ENCODE data around the gene SLC25A53. TPM values are rescaled to one million over a fixed set of nuclear protein-coding genes. Genes with fewer than 3 reads are reported as not detected.

SLC25A53 gene, protein sequence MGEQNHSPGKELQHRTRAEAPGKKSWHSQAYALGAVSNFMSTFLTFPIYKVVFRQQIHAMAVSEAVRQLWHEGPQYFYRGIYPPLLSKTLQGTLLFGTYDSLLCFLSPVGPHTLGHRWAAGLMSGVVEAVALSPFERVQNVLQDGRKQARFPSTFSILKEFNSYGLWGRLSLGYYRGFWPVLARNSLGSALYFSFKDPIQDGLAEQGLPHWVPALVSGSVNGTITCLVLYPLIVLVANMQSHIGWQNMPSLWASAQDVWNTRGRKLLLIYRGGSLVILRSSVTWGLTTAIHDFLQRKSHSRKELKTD
- total RNA-seq (2014; rRNA removed; shearing (Covaris generic)), result 4.9 and 11.0 TPM in 2 replicates

- DNase-seq (ENCODE audit: low read depth), result peak; percentile 82
Observed at GRCh38 chrX:104156630-104157529, at the start of gene SLC25A53. Gene SLC25A53 (minus strand): TSS chrX:104157009. CDS start chrX:104105257, 51,752 bp downstream.

GRCh38 chrX:104205548-104205947 is 48.7 kb upstream of the SLC25A53 start:
- no peak for DNase-seq (ENCODE audit: low read depth)

GRCh38 chrX:104195489-104196084 is 38.8 kb upstream of the SLC25A53 start:
- DNase-seq (ENCODE audit: low read depth), result peak; percentile 46

- DNase-seq (ENCODE audit: low read depth), result no peak
Observed at GRCh38 chrX:104195013-104195412, 38.2 kb upstream of the SLC25A53 start.

GRCh38 chrX:104193485-104193884 is 36.7 kb upstream of the SLC25A53 start:
- no peak for DNase-seq (ENCODE audit: low read depth)

DNA sequence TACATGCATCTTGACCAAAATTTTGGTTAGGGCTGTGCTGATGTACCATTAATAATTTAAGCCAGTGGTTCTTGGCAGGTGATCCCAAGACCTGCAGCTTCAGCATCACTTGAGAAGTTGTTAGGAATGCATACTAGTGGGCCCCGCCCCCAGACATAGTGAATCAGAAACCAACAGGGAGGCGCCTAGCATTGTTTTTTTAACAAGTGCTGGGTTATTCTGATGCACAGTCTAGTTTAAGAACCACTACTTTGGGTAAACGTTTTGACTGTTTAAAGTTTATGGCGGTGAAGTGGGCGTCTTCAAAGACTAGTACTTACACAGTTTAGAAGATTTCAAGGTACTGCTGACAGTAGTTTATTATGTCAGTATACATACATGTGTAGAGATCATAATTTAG is 33.0 kb upstream of the SLC25A53 start:
- DNase-seq (ENCODE audit: low read depth), result no peak

GRCh38 chrX:104187931-104188330 is 31.1 kb upstream of the SLC25A53 start:
- DNase-seq (ENCODE audit: low read depth), result no peak

GRCh38 chrX:104183685-104184084 is 26.9 kb upstream of the SLC25A53 start:
- DNase-seq (ENCODE audit: low read depth), result no peak

- DNase-seq (ENCODE audit: low read depth), result no peak
Observed at GRCh38 chrX:104173841-104174240, 17.0 kb upstream of the SLC25A53 start.

- no peak for DNase-seq (ENCODE audit: low read depth)
Observed at GRCh38 chrX:104172788-104173187, 16.0 kb upstream of the SLC25A53 start.

GRCh38 chrX:104172121-104172520 is 15.3 kb upstream of the SLC25A53 start:
- DNase-seq (ENCODE audit: low read depth), result no peak

DNA sequence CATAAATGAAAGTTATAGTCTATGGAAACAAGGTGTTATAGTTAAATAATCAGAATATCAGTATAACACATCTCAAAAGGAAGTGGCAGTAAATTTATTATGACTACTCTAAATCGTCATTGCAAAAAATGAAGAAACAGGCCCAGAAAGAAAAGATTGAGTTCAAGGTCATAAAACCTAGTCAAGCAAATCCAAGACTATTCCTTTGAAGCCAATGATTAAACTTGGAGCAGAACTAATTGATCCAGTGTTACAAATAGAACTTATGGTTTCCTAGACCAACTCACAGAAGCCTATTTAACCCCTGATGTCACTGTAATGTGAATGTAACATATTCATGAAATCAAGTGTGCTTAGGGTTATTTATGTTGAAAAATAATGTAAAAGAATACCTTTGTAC is 11.3 kb upstream of the SLC25A53 start:
- DNase-seq (ENCODE audit: low read depth), result no peak

- DNase-seq (ENCODE audit: low read depth), result peak; percentile 3
Observed at GRCh38 chrX:104166735-104167436, 10.1 kb upstream of the SLC25A53 start.

DNA sequence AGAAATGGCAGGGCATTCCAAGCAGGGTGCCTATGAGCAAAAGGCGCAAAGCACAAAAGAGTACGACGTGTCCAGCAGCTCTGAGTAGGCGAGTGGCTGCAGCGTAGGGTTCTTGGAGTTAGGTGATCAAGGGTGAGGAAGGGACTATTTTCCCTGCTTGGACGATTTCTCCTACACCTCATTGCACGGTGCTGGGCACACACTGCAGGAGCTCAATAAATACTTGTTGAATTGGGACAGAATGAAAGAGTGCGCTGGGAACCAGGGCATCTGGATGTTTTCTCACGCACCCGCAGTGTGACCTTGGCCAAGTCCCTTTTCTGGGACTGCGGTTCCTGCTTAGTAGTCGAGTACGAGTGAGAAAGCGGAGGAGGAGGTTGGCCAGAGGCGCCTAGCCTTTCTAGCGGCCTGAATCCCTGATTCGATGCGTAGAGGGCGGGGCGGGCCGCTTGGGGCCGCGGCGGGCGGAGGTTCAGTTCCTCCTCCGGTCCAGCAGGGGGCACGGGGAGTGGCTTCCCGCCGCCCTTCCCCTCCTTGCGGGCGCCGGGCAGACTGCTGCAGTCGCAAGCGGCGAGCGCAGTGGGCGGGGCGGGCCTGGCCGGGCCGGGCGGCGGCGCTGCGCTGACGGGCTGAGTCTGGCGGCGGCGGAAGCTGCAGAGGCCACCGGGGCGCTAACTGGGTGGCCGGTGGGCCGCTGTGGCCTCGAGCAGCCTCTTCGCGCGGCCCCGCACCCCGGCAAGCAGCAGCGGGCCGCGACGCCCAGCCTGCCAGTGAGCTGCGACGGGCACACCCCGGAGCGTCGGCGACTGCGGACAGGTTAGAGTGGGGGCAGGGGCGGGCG is 9.3 kb upstream of the SLC25A53 start, which contains the start of gene FAM199X:
Gene FAM199X, plus strand, starts transcription at position 560 of the 841 bp plus-strand sequence. CDS start 333 bp downstream, outside the sequence.
- DNase-seq (ENCODE audit: low read depth), result peak; percentile 88

- DNase-seq (ENCODE audit: low read depth), result no peak
Observed at GRCh38 chrX:104151037-104151436, 5.8 kb downstream of the SLC25A53 start.

DNA sequence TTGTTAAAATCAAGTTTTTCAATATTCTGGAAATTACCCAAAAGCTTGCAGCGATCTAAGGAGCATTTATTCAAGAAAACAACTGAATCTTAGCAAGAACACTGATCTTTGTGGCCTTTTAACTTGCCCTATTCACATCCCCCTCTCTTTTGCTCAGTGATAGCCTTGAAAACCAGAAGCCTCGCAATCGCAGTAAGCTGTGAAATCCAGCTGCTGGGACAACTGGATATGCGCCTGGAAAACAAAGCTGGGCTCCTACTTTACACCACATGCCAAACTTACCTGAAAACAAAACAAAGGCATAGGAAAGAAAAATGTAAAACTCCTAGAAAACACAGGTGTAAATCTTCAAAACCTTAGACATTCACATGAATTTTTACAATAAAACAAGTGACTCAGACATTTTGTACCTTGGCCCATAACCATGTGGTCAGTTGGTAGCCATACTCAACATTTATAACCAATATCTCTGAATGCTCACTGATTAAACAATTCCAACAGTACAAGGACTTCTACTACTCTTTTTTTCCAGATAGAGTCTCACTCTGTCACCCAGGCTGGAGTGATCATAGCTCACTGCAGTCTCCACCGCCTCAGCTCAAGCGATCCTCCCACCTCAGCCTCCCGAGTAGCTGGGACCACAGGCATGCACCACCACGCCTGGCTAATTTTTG is 15.6 kb downstream of the SLC25A53 start:
- DNase-seq (ENCODE audit: low read depth), result no peak

- peak; percentile 27 for DNase-seq (ENCODE audit: low read depth)
Observed at GRCh38 chrX:104137496-104137895, 19.3 kb downstream of the SLC25A53 start.

GRCh38 chrX:104136241-104137019 is 20.4 kb downstream of the SLC25A53 start:
- peak; percentile 87 for DNase-seq (ENCODE audit: low read depth)

DNA sequence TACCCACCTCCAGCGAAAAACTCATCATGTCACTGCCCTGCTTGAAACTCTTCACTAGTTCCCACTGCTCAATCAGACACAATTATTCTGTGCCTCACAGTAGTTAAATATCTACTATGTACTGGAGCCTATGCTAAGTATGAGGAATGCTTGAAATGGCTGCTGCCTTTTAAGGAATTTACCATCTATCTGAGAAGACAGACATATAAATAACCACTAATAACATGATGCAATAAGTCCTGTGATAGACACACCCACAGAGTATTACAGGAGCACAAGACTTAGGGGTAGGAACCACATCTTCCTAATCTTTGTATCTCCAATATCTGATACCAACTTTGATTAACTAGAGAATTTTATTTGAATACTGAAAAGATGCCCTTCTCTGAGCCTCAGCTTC is 21.1 kb downstream of the SLC25A53 start:
- DNase-seq (ENCODE audit: low read depth), result no peak
